ENCODE results near the gene INHBC. TPM values are rescaled to one million over a fixed set of nuclear protein-coding genes. Genes with fewer than 3 reads are reported as not detected.
A peak's percentile ranks its signal among the peaks of the same experiment; 100 is the strongest.

INHBC gene
- total RNA-seq, 2 experiments from 2014 or later, result 0.36 TPM; not detected in 1

DNA sequence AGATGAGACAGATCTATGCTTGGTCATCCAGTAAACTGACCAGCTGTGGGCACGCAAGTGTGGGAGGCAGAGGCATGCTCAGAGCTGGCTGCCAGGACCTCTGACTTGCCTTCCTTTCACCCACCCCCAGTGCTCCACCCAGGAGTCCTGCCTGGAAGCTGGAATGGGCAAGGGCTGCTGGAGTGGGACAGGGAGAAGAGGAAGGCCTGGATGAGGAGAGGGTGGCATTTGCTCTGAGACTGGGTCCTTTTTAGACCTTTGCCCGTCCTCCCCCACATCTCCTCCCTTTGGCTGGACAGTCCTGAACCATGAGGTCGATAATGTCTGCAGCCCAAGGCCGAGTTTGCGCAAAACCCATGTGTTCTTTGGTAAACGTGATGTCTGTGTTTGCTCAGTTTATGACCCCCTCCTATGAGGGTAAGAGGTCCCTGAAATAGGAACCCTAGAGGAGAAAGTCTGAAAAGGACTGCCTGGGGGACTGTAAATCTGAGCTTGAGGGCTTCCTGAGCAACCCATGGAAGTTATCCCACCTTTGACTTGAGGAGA is 16.7 kb downstream of the INHBC start:
- no peaks in the 10 kb centered on the region for H3K36me3 ChIP-seq (ENCODE audit: insufficient read depth, low read length)
- no peak overlapping the region for H3K4me3 ChIP-seq (ENCODE audit: low read depth, low read length, poor library complexity, severe bottlenecking)
- H2AFZ ChIP-seq (ENCODE audit: low read length), result no peak overlapping the region
- no peak for DNase-seq (ENCODE audit: low spot score)
- peaks cover 31% of the 10 kb centered on the region for H3K4me1 ChIP-seq (ENCODE audit: insufficient read depth, low read length, poor library complexity, severe bottlenecking)
- H3K79me2 ChIP-seq (ENCODE audit: insufficient read depth, low read depth, low read length), result no peaks in the 10 kb centered on the region
- H3K4me2 ChIP-seq (ENCODE audit: low read length), result no peak overlapping the region
- no peaks in the 10 kb centered on the region for H3K9me2 ChIP-seq (ENCODE audit: insufficient read depth, low read length)
- no peak overlapping the region for H3K27ac ChIP-seq (ENCODE audit: low read depth, low read length, poor library complexity, severe bottlenecking)
- H3K9me3 ChIP-seq (ENCODE audit: low read length), result no peaks in the 10 kb centered on the region
- POLR2A ChIA-PET, result interaction anchor here (0.5 to 1.9 kb wide), 6 partner anchors 19 to 140 kb away, joined by 3 to 8 read pairs (median 4); no protein-coding TSS in a partner anchor
- CTCF ChIA-PET (ENCODE audit: unreplicated experiment), result no interaction called here
- intact Hi-C loops (cut with micrococcal nuclease; ENCODE audit: unreplicated experiment), result no loop called here
- BruUV-seq (replicated peaks), result no TSS peak
- TF ChIP-seq, protein P1, sequence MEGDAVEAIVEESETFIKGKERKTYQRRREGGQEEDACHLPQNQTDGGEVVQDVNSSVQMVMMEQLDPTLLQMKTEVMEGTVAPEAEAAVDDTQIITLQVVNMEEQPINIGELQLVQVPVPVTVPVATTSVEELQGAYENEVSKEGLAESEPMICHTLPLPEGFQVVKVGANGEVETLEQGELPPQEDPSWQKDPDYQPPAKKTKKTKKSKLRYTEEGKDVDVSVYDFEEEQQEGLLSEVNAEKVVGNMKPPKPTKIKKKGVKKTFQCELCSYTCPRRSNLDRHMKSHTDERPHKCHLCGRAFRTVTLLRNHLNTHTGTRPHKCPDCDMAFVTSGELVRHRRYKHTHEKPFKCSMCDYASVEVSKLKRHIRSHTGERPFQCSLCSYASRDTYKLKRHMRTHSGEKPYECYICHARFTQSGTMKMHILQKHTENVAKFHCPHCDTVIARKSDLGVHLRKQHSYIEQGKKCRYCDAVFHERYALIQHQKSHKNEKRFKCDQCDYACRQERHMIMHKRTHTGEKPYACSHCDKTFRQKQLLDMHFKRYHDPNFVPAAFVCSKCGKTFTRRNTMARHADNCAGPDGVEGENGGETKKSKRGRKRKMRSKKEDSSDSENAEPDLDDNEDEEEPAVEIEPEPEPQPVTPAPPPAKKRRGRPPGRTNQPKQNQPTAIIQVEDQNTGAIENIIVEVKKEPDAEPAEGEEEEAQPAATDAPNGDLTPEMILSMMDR (conservative IDR thresholded peaks at IDR 0.05; ENCODE audit: low read length), result no peak
- no peak for TF ChIP-seq EZH2phosphoT487 (IDR thresholded peaks at IDR 0.05; ENCODE audit: borderline replicate concordance, low read depth, low read length)
- no peaks in the 10 kb centered on the region for H4K20me1 ChIP-seq (ENCODE audit: insufficient read depth, low read length)

DNA sequence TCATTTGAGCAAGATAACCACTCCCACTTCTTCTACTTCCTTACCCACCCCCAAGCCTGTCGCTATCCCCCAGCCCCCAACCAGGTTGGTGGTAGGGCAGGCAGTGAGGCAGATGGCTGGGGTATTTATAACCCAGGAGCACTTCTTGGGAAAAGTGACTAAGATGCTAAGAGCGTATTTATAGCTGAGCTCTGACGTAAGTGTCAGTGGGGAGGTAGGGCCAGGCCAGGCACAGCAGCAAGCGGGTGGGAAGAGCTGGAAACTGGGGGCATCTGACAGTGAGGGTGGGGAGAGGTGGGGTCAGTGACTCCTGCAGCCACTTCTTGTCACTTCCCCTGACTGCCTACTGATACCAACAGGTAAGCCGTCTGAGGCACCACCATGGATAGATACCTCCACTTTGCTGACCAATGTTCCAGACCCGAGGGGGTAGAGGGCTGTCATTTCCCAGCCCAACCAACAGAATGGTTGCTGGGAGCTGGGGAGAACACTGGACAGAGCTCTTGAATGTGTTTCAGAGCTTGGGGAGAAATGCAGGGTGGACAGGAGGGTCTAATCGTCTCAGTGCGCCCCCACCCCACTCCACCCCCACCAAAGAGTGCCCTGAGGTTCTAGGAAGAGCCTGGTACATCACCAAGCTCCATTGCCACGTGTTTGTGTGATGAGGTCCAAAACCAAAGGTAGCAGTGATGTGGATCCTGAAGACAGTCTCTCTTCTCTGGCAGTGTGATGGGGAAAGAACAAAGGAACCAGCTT is 17.8 kb downstream of the INHBC start:
- no peaks in the 10 kb centered on the region for H3K79me2 ChIP-seq (ENCODE audit: insufficient read depth, low read depth, low read length)
- intact Hi-C loops (cut with micrococcal nuclease; ENCODE audit: unreplicated experiment), result loop anchor here (2.0 kb wide), 1 partner anchor 240 kb away; no protein-coding TSS in a partner anchor
- H4K20me1 ChIP-seq (ENCODE audit: insufficient read depth, low read length), result no peaks in the 10 kb centered on the region
- H2AFZ ChIP-seq (ENCODE audit: low read length), result peak overlapping the region; percentile 21; the same call in 1 of the 2 replicates
- H3K9me2 ChIP-seq (ENCODE audit: insufficient read depth, low read length), result no peaks in the 10 kb centered on the region
- ChIA-PET CTCF (ENCODE audit: unreplicated experiment) (interaction anchor here (0.6 to 1.3 kb wide), 6 partner anchors 111 to 392 kb away, joined by 3 to 7 read pairs (median 6); no protein-coding TSS in a partner anchor), POLR2A (interaction anchor here (0.6 to 1.9 kb wide), 7 partner anchors 12 to 201 kb away, joined by 3 to 8 read pairs (median 4); partner anchors contain the start of gene STAC3)
- TF ChIP-seq, protein P1 (conservative IDR thresholded peaks at IDR 0.05; ENCODE audit: low read length), result no peak
- BruUV-seq (replicated peaks), result no TSS peak
- H3K4me3 ChIP-seq (ENCODE audit: low read depth, low read length, poor library complexity, severe bottlenecking), result no peak overlapping the region
- no peak overlapping the region for H3K27ac ChIP-seq (ENCODE audit: low read depth, low read length, poor library complexity, severe bottlenecking)
- DNase-seq (ENCODE audit: low spot score), result no peak
- H3K36me3 ChIP-seq (ENCODE audit: insufficient read depth, low read length), result no peaks in the 10 kb centered on the region
- H3K9me3 ChIP-seq (ENCODE audit: low read length), result no peaks in the 10 kb centered on the region
- H3K4me1 ChIP-seq (ENCODE audit: insufficient read depth, low read length, poor library complexity, severe bottlenecking), result peaks cover 32% of the 10 kb centered on the region
- H3K4me2 ChIP-seq (ENCODE audit: low read length), result no peak overlapping the region

All from OCI-LY7 (cell line).